GM21526 (cell line): ENCODE data around the gene CDK6.

Source experiments
- ATAC-seq: cut with Tn5 transposase; IDR thresholded peaks from one replicate; pipeline ENCODE4 v1.9.1; 2021; ENCODE audit warnings: moderate library complexity; ENCODE audit not compliant: unreplicated experiment, low FRiP score

Gene CDK6

DNA sequence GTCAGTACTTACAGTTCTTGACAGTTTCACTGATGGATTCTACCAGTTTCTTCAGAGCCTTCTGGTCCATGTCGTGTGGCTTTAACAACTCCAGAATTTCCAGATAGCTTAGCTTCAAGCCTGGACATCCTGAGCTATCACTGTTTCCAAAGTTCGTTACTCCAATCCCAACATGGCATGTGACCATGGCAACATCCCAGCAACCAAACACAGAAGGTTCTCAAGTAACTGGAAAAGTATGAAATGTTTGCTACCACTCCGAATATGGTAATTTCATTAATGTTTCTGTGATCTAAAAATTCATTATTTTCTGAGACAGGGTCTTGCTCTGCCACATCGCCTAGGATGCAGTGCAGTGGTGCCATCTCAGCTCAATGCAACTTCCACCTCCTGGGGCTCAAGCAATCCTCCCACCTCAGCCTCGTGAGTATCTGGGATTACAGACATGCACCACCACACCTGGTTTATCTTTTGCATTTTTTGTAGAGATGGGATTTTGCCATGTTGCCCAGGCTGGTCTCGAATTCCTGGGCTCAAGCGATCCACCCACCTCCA lies 278.5 kb downstream of the CDK6 start:
- ATAC-seq, result no peak

- no peak for ATAC-seq
Observed at GRCh38 chr7:92557249-92557648, 279.1 kb downstream of the CDK6 start.
